ENCODE data around the gene SNX17. TPM values are rescaled to one million over a fixed set of nuclear protein-coding genes. Genes with fewer than 3 reads are reported as not detected.

SNX17 gene
- total RNA-seq, 1 experiment from 2014 or later: 90.5 TPM

- TF ChIP-seq RAD21 (IDR thresholded peaks at IDR 0.05; ENCODE audit: low read depth) (no peak), SRF (IDR thresholded peaks at IDR 0.05; ENCODE audit: low read depth) (no peak), SP1 (IDR thresholded peaks at IDR 0.05; ENCODE audit: low read depth) (no peak), POLR2A (IDR thresholded peaks at IDR 0.05; ENCODE audit: borderline replicate concordance, extremely low read depth, insufficient read depth, insufficient read length) (no peak), ZFX (IDR thresholded peaks at IDR 0.05) (no peak), POLR2AphosphoS5 (IDR thresholded peaks at IDR 0.05; ENCODE audit: low read depth, low read length) (no peak), EZH2phosphoT487 (IDR thresholded peaks at IDR 0.05; ENCODE audit: borderline replicate concordance) (no peak), ELF1 (IDR thresholded peaks at IDR 0.05; ENCODE audit: borderline replicate concordance, low read depth) (no peak), CEBPB (IDR thresholded peaks at IDR 0.05; ENCODE audit: low read depth) (no peak), YY1 (IDR thresholded peaks at IDR 0.05; ENCODE audit: extremely low read depth, insufficient replicate concordance, low read depth, low read length) (no peak), FOSL1 (IDR thresholded peaks at IDR 0.05; ENCODE audit: low read depth) (no peak), SIN3A (IDR thresholded peaks at IDR 0.05; ENCODE audit: low read depth) (no peak), CBX3 (IDR thresholded peaks at IDR 0.05; ENCODE audit: low read depth) (no peak), TCF7L2 (IDR thresholded peaks at IDR 0.05; ENCODE audit: borderline replicate concordance, extremely low read depth, insufficient read depth, insufficient read length) (no peak), EZH2 (IDR thresholded peaks at IDR 0.05) (no peak), ZBTB33 (IDR thresholded peaks at IDR 0.05; ENCODE audit: extremely low read depth, insufficient replicate concordance, low read length) (no peak), EGR1 (IDR thresholded peaks at IDR 0.05; ENCODE audit: low read depth) (no peak), REST (IDR thresholded peaks at IDR 0.05; ENCODE audit: low read depth) (no peak)
- TF ChIP-seq, protein P1, sequence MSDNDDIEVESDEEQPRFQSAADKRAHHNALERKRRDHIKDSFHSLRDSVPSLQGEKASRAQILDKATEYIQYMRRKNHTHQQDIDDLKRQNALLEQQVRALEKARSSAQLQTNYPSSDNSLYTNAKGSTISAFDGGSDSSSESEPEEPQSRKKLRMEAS (IDR thresholded peaks at IDR 0.05): no peak
- TF ChIP-seq, protein P2, sequence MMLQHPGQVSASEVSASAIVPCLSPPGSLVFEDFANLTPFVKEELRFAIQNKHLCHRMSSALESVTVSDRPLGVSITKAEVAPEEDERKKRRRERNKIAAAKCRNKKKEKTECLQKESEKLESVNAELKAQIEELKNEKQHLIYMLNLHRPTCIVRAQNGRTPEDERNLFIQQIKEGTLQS (IDR thresholded peaks at IDR 0.05): no peak
These were observed 51.3 kb downstream of the SNX17 start for GRCh38 chr2:27421660-27422250.

More at GRCh38 chr2:27421660-27422250, 51.3 kb downstream of the SNX17 start:
- ChIA-PET CTCF (no interaction called here), POLR2A (no interaction called here), RAD21 (ENCODE audit: low non-redundant PET in 1 of 2, low total read pairs in 2 of 2, uncharacterized antibody in 2 of 2, unreplicated experiment in 2 of 2) (no interaction called here)
- Histone ChIP-seq H3K9ac (ENCODE audit: low read length) (no peak overlapping the region), H3K9me2 (ENCODE audit: insufficient read depth) (no peaks in the 10 kb centered on the region), H3K4me3 (replicated peaks in 1 of 2; ENCODE audit: low read depth in 1 of 2, low read length in 2 of 2) (no peak overlapping the region), H3K79me2 (ENCODE audit: insufficient read depth, low read length) (no peaks in the 10 kb centered on the region), H3K4me2 (ENCODE audit: low read length) (no peak overlapping the region), H3K36me3 (ENCODE audit: control insufficient read depth in 1 of 2, insufficient read depth in 2 of 2, low read length in 2 of 2) (no peaks in the 10 kb centered on the region), H3K27me3 (ENCODE audit: insufficient read depth, low read length) (no peaks in the 10 kb centered on the region), H3K27ac (ENCODE audit: low read depth, low read length) (no peak overlapping the region), H3K4me1 (ENCODE audit: control insufficient read depth in 1 of 2, insufficient read depth in 2 of 2, low read length in 2 of 2) (peaks cover 0 to 4% of the 10 kb centered on the region in 2 experiments; a peak in 2 of 4 replicates), H3K9me3 (ENCODE audit: control insufficient read depth in 1 of 2, insufficient read depth in 1 of 2, low read depth in 1 of 2, low read length in 2 of 2) (no peaks in the 10 kb centered on the region), H2AFZ (ENCODE audit: low read depth, low read length, poor library complexity, severe bottlenecking) (no peak overlapping the region), H4K20me1 (ENCODE audit: insufficient read depth) (no peaks in the 10 kb centered on the region)
- DNase-seq (ENCODE audit: low read depth, low spot score) (no peak), ATAC-seq (no peak)
- intact Hi-C loops (cut with micrococcal nuclease): loop anchor here (10.0 kb wide), 1 partner anchor 163 kb away; the partner anchor contains the start of gene ZNF512
- no TSS peak for BruUV-seq (replicated peaks)
